ENCODE data around the gene SPINK2. TPM values are rescaled to one million over a fixed set of nuclear protein-coding genes. Genes with fewer than 3 reads are reported as not detected.

Gene SPINK2
- total RNA-seq, 4 donors from 2014 or later = 2.1 TPM; not detected in 3

GRCh38 chr4:56773346-56773745 is 48.2 kb downstream of the SPINK2 start:
- no peak for TF ChIP-seq POLR2A (IDR thresholded peaks at IDR 0.05)
- no peak for TF ChIP-seq CTCF (IDR thresholded peaks at IDR 0.05)
- Histone ChIP-seq H3K4me3 (replicated peaks in 1 of 3) (no peak overlapping the region), H3K4me1 (no peaks in the 10 kb centered on the region), H3K27ac (no peak overlapping the region), H3K27me3 (no peaks in the 10 kb centered on the region), H3K9me3 (no peaks in the 10 kb centered on the region), H3K36me3 (no peaks in the 10 kb centered on the region)
- no peak for DNase-seq
- WGBS, 2 donors = 86 to 97% methylated on average over 1 of the region's 1 CpG
- intact Hi-C loops (cut with DNase I) = no loop called here

- Histone ChIP-seq H3K27ac (no peak overlapping the region), H3K9me3 (no peaks in the 10 kb centered on the region), H3K36me3 (no peaks in the 10 kb centered on the region), H3K27me3 (no peaks in the 10 kb centered on the region), H3K4me3 (replicated peaks in 1 of 3) (no peak overlapping the region), H3K4me1 (no peaks in the 10 kb centered on the region)
- TF ChIP-seq POLR2A (IDR thresholded peaks at IDR 0.05) = no peak
- no peak for TF ChIP-seq CTCF (IDR thresholded peaks at IDR 0.05)
- no peak for DNase-seq
- WGBS, 2 donors = 72 to 78% methylated on average over 2 of the region's 2 CpGs
- intact Hi-C loops (cut with DNase I) = no loop called here
Measured at GRCh38 chr4:56772134-56772533, 49.4 kb downstream of the SPINK2 start.

- no peaks in the 10 kb centered on the region for H3K9me3 ChIP-seq
- DNase-seq = no peak
- H3K4me1 ChIP-seq = no peaks in the 10 kb centered on the region
- WGBS, 2 donors = 66 to 72% methylated on average over 4 of the region's 4 CpGs
- intact Hi-C loops (cut with DNase I) = no loop called here
- H3K27ac ChIP-seq = no peak overlapping the region
- TF ChIP-seq CTCF (IDR thresholded peaks at IDR 0.05) = no peak
- no peak for TF ChIP-seq POLR2A (IDR thresholded peaks at IDR 0.05)
- no peaks in the 10 kb centered on the region for H3K27me3 ChIP-seq
- no peaks in the 10 kb centered on the region for H3K36me3 ChIP-seq
- H3K4me3 ChIP-seq (replicated peaks in 1 of 3) = no peak overlapping the region
Measured at GRCh38 chr4:56768763-56769162, 52.7 kb downstream of the SPINK2 start.

GRCh38 chr4:56768316-56768715 is 53.2 kb downstream of the SPINK2 start:
- Histone ChIP-seq H3K4me3 (replicated peaks in 1 of 3) (no peak overlapping the region), H3K4me1 (no peaks in the 10 kb centered on the region), H3K9me3 (no peaks in the 10 kb centered on the region), H3K27ac (no peak overlapping the region), H3K36me3 (no peaks in the 10 kb centered on the region), H3K27me3 (no peaks in the 10 kb centered on the region)
- WGBS, 2 donors = 63 to 70% methylated on average over 3 of the region's 3 CpGs
- intact Hi-C loops (cut with DNase I) = no loop called here
- no peak for DNase-seq
- TF ChIP-seq POLR2A (IDR thresholded peaks at IDR 0.05) = no peak

- DNase-seq = no peak
- H3K9me3 ChIP-seq = no peaks in the 10 kb centered on the region
- H3K27ac ChIP-seq = no peak overlapping the region
- H3K4me1 ChIP-seq = no peaks in the 10 kb centered on the region
- H3K27me3 ChIP-seq = no peaks in the 10 kb centered on the region
- H3K4me3 ChIP-seq (replicated peaks in 1 of 3) = no peak overlapping the region
- intact Hi-C loops (cut with DNase I) = no loop called here
- no peaks in the 10 kb centered on the region for H3K36me3 ChIP-seq
- TF ChIP-seq POLR2A (IDR thresholded peaks at IDR 0.05) (no peak), CTCF (IDR thresholded peaks at IDR 0.05) (no peak)
Measured at GRCh38 chr4:56767567-56767966, 53.9 kb downstream of the SPINK2 start.

- no peaks in the 10 kb centered on the region for H3K9me3 ChIP-seq
- no peak for TF ChIP-seq POLR2A (IDR thresholded peaks at IDR 0.05)
- no peak for TF ChIP-seq CTCF (IDR thresholded peaks at IDR 0.05)
- intact Hi-C loops (cut with DNase I) = no loop called here
- H3K4me1 ChIP-seq = peaks cover 0 to 4% of the 10 kb centered on the region in 2 donors
- no peaks in the 10 kb centered on the region for H3K36me3 ChIP-seq
- DNase-seq = no peak
- no peaks in the 10 kb centered on the region for H3K27me3 ChIP-seq
- no peak overlapping the region for H3K4me3 ChIP-seq (replicated peaks in 1 of 3)
- WGBS, 2 donors = 90 to 92% methylated on average over 5 of the region's 5 CpGs
- H3K27ac ChIP-seq = no peak overlapping the region
Measured at GRCh38 chr4:56764775-56765174, 56.7 kb downstream of the SPINK2 start.

Data from thyroid gland (tissue), 4 donors.